GM21381 (cell line): ENCODE data around the gene ACY1.
"Not testable (repeated sequence)": the region's sequence is repeated elsewhere in the genome, so short reads cannot be mapped to it uniquely, and the experiment has no call there.

ENCODE experiments used
- ATAC-seq: cut with Tn5 transposase; IDR thresholded peaks from one replicate; pipeline ENCODE4 v1.9.1; 2021; ENCODE audit warnings: mild to moderate bottlenecking, moderate library complexity; ENCODE audit not compliant: unreplicated experiment

Gene ACY1

DNA sequence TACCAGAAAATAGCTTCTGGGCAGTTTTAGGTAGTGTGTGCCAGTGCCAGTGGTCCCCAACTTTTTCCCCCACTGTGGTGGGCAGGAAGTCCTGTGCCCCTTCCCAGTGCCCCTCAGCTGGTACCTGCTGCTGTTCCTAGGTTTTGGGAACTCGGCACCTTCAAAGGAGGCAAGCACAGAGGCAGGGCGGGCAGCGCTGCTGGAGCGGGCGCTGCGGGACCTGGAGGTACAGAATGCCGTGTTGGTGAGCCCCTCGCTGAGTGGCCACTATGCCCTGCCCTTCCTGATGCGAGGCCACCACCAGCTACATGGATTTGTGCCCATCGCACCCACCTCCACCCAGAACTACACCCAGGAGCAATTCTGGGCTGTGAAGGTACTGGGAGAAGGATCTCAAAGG is 3.1 kb upstream of the ACY1 start:
- ATAC-seq, result no peak

DNA sequence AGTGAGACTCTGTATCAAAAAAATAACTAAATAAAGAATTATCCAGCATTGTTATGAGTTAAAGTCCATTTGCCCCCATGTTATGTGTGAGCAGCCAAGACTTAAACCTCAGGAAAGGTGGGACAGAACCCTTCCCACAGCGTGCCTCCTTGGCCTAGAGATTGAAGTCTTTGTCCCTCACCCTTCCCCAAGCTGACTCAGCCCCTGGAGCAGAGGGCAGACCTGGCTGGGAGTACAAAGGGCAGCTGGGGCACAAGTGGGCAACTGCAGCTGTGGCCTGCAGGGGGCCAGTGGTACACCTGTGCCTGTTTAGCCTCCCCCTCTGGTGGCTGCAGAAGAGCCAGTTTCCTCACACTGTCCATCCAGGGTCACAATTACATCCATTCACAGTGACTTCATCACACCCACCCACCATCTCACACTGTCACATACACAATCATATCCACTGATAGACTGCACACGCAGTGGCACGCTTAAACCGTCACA is 940 bp upstream of the ACY1 start:
- ATAC-seq, result peak; percentile 57

- no peak for ATAC-seq
These were observed 388 bp downstream of the ACY1 start for GRCh38 chr3:51983578-51984268.

DNA sequence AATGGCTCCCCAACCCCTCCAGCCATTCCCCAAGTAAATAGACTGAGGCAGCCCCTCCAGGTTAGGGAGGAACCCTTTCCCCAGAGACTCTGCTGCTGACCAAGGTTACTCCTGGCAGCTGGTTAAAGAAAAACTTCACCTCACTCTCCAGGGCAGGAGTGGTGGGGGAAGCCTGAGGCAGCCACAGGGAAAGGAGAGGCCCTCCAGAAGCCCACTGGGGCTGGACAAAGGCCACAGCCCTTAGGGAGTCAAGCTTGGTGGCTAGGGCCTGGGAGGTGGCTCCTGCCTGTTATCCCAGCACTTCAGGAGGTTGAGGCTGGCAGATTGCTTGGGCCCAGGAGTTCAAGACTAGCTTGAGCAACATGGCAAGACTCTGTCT is 923 bp downstream of the ACY1 start:
- ATAC-seq, result no peak

- no peak for ATAC-seq
These were observed 1.7 kb downstream of the ACY1 start for GRCh38 chr3:51985063-51985462.

GRCh38 chr3:51986010-51986947 is 2.9 kb downstream of the ACY1 start:
- no peak for ATAC-seq

- no peak for ATAC-seq
These were observed 4.2 kb downstream of the ACY1 start for GRCh38 chr3:51987568-51987967.

- ATAC-seq, result no peak
These were observed 5.2 kb downstream of the ACY1 start for GRCh38 chr3:51988286-51989146.

GRCh38 chr3:51990501-51990971 is 7.2 kb downstream of the ACY1 start:
- not testable (repeated sequence) for ATAC-seq

DNA sequence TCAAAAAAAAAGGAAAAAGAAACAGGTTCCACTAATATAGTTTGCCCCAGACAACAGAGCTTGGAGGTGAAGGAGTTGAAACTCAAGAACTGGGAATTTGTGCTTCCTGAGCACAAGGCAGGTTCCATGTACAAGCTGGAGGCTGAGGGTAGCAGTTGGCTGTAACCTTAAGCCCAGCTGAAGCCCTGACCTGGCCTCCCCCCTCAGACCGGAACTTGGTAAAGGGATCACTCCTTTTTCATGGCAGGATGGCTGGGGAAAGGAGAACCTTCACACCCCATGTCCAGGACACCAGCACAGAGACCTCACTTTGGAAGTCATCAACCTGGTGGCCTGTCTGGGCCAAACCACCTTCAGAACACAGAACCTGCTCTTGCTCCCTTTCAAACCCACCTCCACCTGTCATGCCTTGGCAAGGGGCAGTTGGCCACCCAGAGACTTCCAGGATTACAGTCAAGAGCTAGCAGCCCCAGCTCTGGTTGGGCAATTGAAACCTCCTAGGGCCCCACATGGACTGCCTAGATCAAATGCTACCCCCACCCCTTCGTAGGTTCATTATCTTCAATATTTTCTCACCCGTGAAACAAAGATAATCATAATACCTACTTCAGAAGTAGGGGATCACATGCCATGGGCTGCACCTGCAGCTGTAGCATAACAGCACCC is 8.8 kb downstream of the ACY1 start:
- no peak for ATAC-seq

GRCh38 chr3:51993657-51994056 is 10.3 kb downstream of the ACY1 start:
- not testable (repeated sequence) for ATAC-seq

- no peak for ATAC-seq
These were observed 11.2 kb downstream of the ACY1 start for GRCh38 chr3:51994530-51994929.

DNA sequence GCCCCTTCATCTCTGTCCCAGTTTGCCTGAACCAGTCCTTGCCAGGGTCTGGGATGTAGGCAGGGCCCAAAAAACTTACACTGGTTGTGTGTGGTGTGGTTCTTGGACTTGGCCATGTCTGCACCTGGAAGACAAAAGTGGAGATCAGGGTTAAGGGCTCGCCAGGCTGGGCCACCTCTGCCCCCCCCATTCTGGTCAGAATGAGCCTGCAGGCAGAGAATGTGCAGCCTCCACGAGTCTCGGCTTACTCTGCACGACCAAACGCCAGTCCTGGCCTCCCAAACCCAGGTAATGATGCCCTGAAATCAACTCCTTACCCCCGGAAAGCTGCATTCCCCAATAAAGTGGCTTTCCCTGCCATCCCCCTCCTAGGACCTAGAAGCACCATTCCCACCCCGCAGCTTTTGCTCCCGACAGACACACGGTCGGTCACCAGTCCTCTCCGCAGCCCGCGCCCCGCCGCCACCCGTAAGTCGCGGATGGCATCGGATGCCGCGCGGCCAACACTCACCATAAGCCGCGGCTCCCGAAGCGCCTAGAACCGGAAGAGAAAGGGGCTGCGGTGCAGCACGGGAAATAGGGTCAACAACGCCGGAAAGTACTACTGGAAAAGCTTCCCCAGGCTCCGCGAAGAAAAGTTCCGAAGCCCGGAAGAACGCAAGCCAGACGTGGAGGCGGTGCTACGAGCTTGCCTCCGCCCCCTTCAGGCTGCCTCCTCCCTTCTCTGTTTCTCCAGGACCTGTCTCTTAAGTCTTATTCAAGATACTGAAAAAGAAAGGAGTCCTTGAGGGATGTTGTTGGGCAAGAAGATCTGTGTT is 12.2 kb downstream of the ACY1 start, which contains the start of gene RPL29:
Gene RPL29 (minus strand): TSS at position 550 of the 818 bp plus-strand sequence. CDS start 434 bp downstream, at position 116.
- peak; percentile 90 for ATAC-seq

DNA sequence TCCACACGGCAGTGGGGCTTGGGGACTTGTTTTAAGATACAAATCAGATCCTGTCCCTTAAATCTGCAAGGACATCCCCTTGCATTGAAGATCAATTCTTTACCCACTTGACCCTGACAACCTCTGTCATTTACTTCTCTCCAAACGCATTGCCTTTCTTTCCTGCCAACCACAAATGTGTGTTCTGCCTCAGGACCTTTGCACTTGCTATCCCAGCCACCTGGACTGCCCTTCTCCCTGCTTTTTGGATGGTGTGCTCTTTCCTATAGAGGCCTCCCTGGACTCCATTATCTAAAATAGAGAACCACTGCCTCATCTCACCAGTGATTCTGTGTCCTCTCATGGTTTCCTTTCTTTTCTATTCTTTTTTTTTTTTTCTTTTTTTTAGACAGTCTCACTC is 13.8 kb downstream of the ACY1 start:
- no peak for ATAC-seq

- no peak for ATAC-seq
These were observed 14.7 kb downstream of the ACY1 start for GRCh38 chr3:51997935-51998596.

DNA sequence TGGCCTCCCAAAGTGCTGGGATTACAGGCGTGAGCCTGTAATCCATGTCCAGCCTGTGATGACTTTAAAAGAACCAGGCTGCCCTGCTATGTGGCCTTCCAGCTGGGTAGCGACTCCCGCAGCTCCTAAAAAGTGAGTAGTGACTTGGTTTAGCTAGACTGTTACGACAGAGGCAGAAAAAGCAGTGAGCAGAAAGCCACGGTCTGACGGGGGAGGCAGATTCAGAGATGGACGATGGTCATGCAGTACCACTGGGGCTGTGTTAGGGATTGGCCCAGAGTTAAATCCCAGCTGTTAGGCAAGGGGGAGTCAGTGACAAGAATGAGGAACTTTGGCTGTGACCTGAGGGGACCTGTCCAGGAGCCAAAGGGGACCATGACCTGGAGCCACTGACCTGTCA is 15.4 kb downstream of the ACY1 start:
- no peak for ATAC-seq

- no peak for ATAC-seq
These were observed 16.5 kb downstream of the ACY1 start for GRCh38 chr3:51999846-52000245.

DNA sequence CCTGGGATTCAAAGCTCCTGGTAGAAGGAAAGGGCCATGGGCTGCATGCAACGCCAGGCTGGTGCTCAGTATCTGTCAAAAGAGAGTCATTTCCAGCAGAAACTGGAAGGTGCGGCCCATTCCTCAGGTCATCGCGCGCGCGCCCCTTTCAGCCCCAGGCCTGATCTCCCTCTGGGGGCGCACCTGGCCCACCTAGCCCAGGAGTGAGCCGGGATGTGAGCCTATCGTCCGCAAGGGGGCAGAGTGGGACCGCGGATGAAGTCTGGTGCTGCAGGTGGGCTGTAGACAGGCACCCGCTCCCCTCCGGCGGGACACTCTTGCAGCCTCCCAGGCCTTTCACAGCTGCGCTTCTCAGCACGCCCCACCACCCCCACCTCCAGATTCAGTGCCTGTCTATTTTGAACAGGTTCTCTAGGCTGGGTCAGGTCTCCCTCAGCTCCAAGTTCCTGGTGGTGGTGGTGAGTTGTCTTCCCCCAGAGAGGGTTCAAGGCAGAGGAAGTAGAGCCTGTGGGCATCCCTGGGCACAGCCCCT is 18.2 kb downstream of the ACY1 start:
- ATAC-seq, result peak; percentile 83

DNA sequence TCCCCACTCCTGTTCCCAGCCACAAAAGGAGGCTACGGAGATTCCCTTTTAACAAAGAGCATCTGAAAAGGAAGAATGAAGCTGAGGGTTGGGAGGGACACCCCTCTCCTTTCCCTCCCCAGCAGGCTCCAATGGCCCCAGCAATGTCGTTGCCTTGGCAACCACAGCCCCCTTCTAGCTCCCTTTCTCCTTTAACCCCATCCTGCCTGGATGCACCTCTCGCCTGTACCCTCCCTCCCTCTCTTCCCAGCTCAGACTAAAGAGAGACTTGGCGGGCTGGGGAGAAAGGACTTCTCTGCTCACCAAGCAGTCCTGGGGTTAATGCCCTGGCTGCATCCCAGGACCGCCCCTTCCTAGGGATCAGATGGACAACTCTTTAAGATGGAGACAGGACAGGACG is 19.4 kb downstream of the ACY1 start:
- ATAC-seq, result no peak
